ENCODE data around the gene EPHA1. TPM values are rescaled to one million over a fixed set of nuclear protein-coding genes. Genes with fewer than 3 reads are reported as not detected.

The EPHA1 gene
- total RNA-seq, 1 experiment from 2014 or later: 0.39 TPM

GRCh38 chr7:143456992-143457793, 48.5 kb upstream of the EPHA1 start:
- BruUV-seq (replicated peaks): no TSS peak
- ChIA-PET CTCF (no interaction called here), POLR2A (no interaction called here)
- H3K4me3 ChIP-seq (ENCODE audit: low read depth in 2 of 2, low read length in 2 of 2): no peak overlapping the region
- DNase-seq (ENCODE audit: low read depth, low spot score) (no peak), ATAC-seq (no peak)
- intact Hi-C loops (cut with micrococcal nuclease; ENCODE audit: unreplicated experiment) (no loop called here), in situ Hi-C loops (cut with HindIII; ENCODE audit: low pct_unique_long_range_greater_than_20kb, low sequenced_read_pairs) (no loop called here)
- no peaks in the 10 kb centered on the region for H3K9me3 ChIP-seq (ENCODE audit: control insufficient read depth, insufficient read depth, low read depth, low read length)
- no peak overlapping the region for H3K27ac ChIP-seq (ENCODE audit: low read length)
- no peaks in the 10 kb centered on the region for H3K4me1 ChIP-seq (ENCODE audit: control insufficient read depth, insufficient read depth, low read length)
- no peaks in the 10 kb centered on the region for H3K27me3 ChIP-seq (ENCODE audit: control insufficient read depth, insufficient read depth, low read length)
- TF ChIP-seq SIN3A (IDR thresholded peaks at IDR 0.05; ENCODE audit: borderline replicate concordance, insufficient read depth, low read depth, low read length): no peak
- TF ChIP-seq, protein P1, sequence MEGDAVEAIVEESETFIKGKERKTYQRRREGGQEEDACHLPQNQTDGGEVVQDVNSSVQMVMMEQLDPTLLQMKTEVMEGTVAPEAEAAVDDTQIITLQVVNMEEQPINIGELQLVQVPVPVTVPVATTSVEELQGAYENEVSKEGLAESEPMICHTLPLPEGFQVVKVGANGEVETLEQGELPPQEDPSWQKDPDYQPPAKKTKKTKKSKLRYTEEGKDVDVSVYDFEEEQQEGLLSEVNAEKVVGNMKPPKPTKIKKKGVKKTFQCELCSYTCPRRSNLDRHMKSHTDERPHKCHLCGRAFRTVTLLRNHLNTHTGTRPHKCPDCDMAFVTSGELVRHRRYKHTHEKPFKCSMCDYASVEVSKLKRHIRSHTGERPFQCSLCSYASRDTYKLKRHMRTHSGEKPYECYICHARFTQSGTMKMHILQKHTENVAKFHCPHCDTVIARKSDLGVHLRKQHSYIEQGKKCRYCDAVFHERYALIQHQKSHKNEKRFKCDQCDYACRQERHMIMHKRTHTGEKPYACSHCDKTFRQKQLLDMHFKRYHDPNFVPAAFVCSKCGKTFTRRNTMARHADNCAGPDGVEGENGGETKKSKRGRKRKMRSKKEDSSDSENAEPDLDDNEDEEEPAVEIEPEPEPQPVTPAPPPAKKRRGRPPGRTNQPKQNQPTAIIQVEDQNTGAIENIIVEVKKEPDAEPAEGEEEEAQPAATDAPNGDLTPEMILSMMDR (IDR thresholded peaks at IDR 0.05): no peak
- TF ChIP-seq TCF7L2 (IDR thresholded peaks at IDR 0.05; ENCODE audit: low read depth, low read length): no peak
- TF ChIP-seq, protein P2, sequence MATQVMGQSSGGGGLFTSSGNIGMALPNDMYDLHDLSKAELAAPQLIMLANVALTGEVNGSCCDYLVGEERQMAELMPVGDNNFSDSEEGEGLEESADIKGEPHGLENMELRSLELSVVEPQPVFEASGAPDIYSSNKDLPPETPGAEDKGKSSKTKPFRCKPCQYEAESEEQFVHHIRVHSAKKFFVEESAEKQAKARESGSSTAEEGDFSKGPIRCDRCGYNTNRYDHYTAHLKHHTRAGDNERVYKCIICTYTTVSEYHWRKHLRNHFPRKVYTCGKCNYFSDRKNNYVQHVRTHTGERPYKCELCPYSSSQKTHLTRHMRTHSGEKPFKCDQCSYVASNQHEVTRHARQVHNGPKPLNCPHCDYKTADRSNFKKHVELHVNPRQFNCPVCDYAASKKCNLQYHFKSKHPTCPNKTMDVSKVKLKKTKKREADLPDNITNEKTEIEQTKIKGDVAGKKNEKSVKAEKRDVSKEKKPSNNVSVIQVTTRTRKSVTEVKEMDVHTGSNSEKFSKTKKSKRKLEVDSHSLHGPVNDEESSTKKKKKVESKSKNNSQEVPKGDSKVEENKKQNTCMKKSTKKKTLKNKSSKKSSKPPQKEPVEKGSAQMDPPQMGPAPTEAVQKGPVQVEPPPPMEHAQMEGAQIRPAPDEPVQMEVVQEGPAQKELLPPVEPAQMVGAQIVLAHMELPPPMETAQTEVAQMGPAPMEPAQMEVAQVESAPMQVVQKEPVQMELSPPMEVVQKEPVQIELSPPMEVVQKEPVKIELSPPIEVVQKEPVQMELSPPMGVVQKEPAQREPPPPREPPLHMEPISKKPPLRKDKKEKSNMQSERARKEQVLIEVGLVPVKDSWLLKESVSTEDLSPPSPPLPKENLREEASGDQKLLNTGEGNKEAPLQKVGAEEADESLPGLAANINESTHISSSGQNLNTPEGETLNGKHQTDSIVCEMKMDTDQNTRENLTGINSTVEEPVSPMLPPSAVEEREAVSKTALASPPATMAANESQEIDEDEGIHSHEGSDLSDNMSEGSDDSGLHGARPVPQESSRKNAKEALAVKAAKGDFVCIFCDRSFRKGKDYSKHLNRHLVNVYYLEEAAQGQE (IDR thresholded peaks at IDR 0.05; ENCODE audit: insufficient read depth in 1 of 2, low read depth in 2 of 2, low read length in 1 of 2): no peak
- TF ChIP-seq POLR2AphosphoS5 (IDR thresholded peaks at IDR 0.05; ENCODE audit: low read depth, low read length): no peak
- H3K36me3 ChIP-seq (ENCODE audit: control insufficient read depth, insufficient read depth, low read length): no peaks in the 10 kb centered on the region

DNA sequence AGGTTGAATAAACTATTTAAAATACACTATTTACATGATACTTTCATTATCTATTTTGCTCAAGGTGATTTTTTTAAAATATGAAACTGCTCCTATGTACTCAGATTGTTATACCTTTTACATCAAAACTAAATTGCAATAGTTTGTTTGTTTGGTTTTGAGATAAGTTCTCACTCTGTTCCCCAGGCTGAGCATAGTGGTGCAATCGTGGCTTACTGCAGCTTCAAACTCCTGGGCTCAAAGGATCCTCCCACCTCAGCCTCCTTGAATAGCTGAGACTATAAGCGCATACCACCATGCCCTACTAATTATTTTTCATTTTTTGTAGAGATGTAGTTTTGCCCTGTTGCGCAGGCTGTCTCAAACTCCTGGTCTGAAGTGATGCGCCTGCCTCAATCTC, 47.3 kb upstream of the EPHA1 start:
- in situ Hi-C loops (cut with HindIII; ENCODE audit: low pct_unique_long_range_greater_than_20kb, low sequenced_read_pairs): no loop called here
- H3K27ac ChIP-seq (ENCODE audit: low read length): no peak overlapping the region
- no peaks in the 10 kb centered on the region; the same call in none of the 2 replicates for H3K27me3 ChIP-seq (ENCODE audit: control insufficient read depth, insufficient read depth, low read length)
- POLR2A ChIA-PET: no interaction called here
- no peaks in the 10 kb centered on the region for H3K9me3 ChIP-seq (ENCODE audit: control insufficient read depth, insufficient read depth, low read depth, low read length)
- DNase-seq (ENCODE audit: low read depth, low spot score) (no peak), ATAC-seq (no peak)
- H3K4me3 ChIP-seq (ENCODE audit: low read depth in 2 of 2, low read length in 2 of 2): no peak overlapping the region
- no peak for TF ChIP-seq TCF7L2 (IDR thresholded peaks at IDR 0.05; ENCODE audit: low read depth, low read length)
- no peak for TF ChIP-seq SIN3A (IDR thresholded peaks at IDR 0.05; ENCODE audit: borderline replicate concordance, insufficient read depth, low read depth, low read length)
- no peak for TF ChIP-seq POLR2AphosphoS5 (IDR thresholded peaks at IDR 0.05; ENCODE audit: low read depth, low read length)
- TF ChIP-seq, protein P2 (IDR thresholded peaks at IDR 0.05; ENCODE audit: insufficient read depth in 1 of 2, low read depth in 2 of 2, low read length in 1 of 2): no peak
- TF ChIP-seq, protein P1 (IDR thresholded peaks at IDR 0.05): no peak
- BruUV-seq (replicated peaks): no TSS peak
- CTCF ChIA-PET: no interaction called here
- no peaks in the 10 kb centered on the region for H3K36me3 ChIP-seq (ENCODE audit: control insufficient read depth, insufficient read depth, low read length)
- intact Hi-C loops (cut with micrococcal nuclease; ENCODE audit: unreplicated experiment): no loop called here
- H3K4me1 ChIP-seq (ENCODE audit: control insufficient read depth, insufficient read depth, low read length): no peaks in the 10 kb centered on the region

Measured in Panc1 (cell line).